Measurements from ENCODE around the gene BEAN1. TPM values are rescaled to one million over a fixed set of nuclear protein-coding genes. Genes with fewer than 3 reads are reported as not detected.

Gene BEAN1
- total RNA-seq, 4 donors from 2014 or later = 0.23 to 0.50 TPM; not detected in 2

GRCh38 chr16:66428682-66429251 is 1.7 kb downstream of the BEAN1 start:
- 54% methylated on average over 10 of the region's 11 CpGs for WGBS
- H3K27me3 ChIP-seq = peaks cover 0 to 70% (median 33%) of the 10 kb centered on the region in 4 donors
- no peaks in the 10 kb centered on the region for H3K36me3 ChIP-seq
- H3K9me3 ChIP-seq = peaks cover 0 to 3% (median 0%) of the 10 kb centered on the region in 4 donors
- TF ChIP-seq EP300 (IDR thresholded peaks at IDR 0.05) (no peak), POLR2A (IDR thresholded peaks at IDR 0.05; ENCODE audit: low read depth) (no peak), POLR2AphosphoS5 (IDR thresholded peaks at IDR 0.05) (no peak), CTCF (IDR thresholded peaks at IDR 0.05) (no peak)
- intact Hi-C loops (cut with DNase I) = no loop called here
- no peak overlapping the region for H3K4me3 ChIP-seq
- H3K27ac ChIP-seq (replicated peaks in 1 of 4) = no peak overlapping the region
- no peak for DNase-seq (ENCODE audit: extremely low spot score)
- H3K4me1 ChIP-seq = peaks cover 11 to 29% (median 21%) of the 10 kb centered on the region in 4 donors

- no peaks in the 10 kb centered on the region for H3K36me3 ChIP-seq
- 51% methylated on average over 9 of the region's 9 CpGs for whole genome bisulfite sequencing
- no peak for TF ChIP-seq POLR2A (IDR thresholded peaks at IDR 0.05; ENCODE audit: low read depth)
- TF ChIP-seq CTCF (IDR thresholded peaks at IDR 0.05) = no peak
- no peak for TF ChIP-seq EP300 (IDR thresholded peaks at IDR 0.05)
- TF ChIP-seq POLR2AphosphoS5 (IDR thresholded peaks at IDR 0.05) = no peak
- intact Hi-C loops (cut with DNase I) = no loop called here
- H3K4me1 ChIP-seq = peaks cover 11 to 29% (median 21%) of the 10 kb centered on the region in 4 donors
- peaks cover 0 to 72% (median 33%) of the 10 kb centered on the region in 4 donors for H3K27me3 ChIP-seq
- no peak overlapping the region for H3K4me3 ChIP-seq
- H3K27ac ChIP-seq (replicated peaks in 1 of 4) = no peak overlapping the region
- peaks cover 0 to 3% (median 0%) of the 10 kb centered on the region in 4 donors for H3K9me3 ChIP-seq
- no peak for DNase-seq (ENCODE audit: extremely low spot score)
These were observed 2.3 kb downstream of the BEAN1 start for GRCh38 chr16:66429290-66429962.

- Histone ChIP-seq H3K27me3 (peaks cover 0 to 66% (median 33%) of the 10 kb centered on the region in 4 donors), H3K4me1 (peaks cover 11 to 29% (median 21%) of the 10 kb centered on the region in 4 donors), H3K36me3 (no peaks in the 10 kb centered on the region), H3K4me3 (no peak overlapping the region), H3K9me3 (peaks cover 0 to 3% (median 0%) of the 10 kb centered on the region in 4 donors), H3K27ac (replicated peaks in 1 of 4) (no peak overlapping the region)
- intact Hi-C loops (cut with DNase I) = no loop called here
- no peak for DNase-seq (ENCODE audit: extremely low spot score)
- TF ChIP-seq POLR2AphosphoS5 (IDR thresholded peaks at IDR 0.05) = no peak
- TF ChIP-seq CTCF (IDR thresholded peaks at IDR 0.05) = no peak
- no peak for TF ChIP-seq POLR2A (IDR thresholded peaks at IDR 0.05; ENCODE audit: low read depth)
- WGBS = 83% methylated on average over 3 of the region's 3 CpGs
These were observed 3.1 kb downstream of the BEAN1 start for GRCh38 chr16:66430214-66430613.

- no peak for DNase-seq (ENCODE audit: extremely low spot score)
- intact Hi-C loops (cut with DNase I) = no loop called here
- no peak overlapping the region for H3K4me3 ChIP-seq
- H3K27me3 ChIP-seq = peaks cover 0 to 50% (median 21%) of the 10 kb centered on the region in 4 donors
- TF ChIP-seq EP300 (IDR thresholded peaks at IDR 0.05) = no peak
- no peak for TF ChIP-seq POLR2A (IDR thresholded peaks at IDR 0.05; ENCODE audit: low read depth)
- no peak for TF ChIP-seq CTCF (IDR thresholded peaks at IDR 0.05)
- no peak for TF ChIP-seq POLR2AphosphoS5 (IDR thresholded peaks at IDR 0.05)
- no peaks in the 10 kb centered on the region for H3K36me3 ChIP-seq
- peaks cover 0 to 3% (median 0%) of the 10 kb centered on the region in 4 donors for H3K9me3 ChIP-seq
- peaks cover 6 to 19% (median 14%) of the 10 kb centered on the region in 4 donors for H3K4me1 ChIP-seq
- WGBS = 85% methylated on average over 8 of the region's 8 CpGs
- H3K27ac ChIP-seq (replicated peaks in 1 of 4) = no peak overlapping the region
These were observed 4.7 kb downstream of the BEAN1 start for GRCh38 chr16:66431760-66432159.
